ENCODE data around the gene SSTR4. TPM values are rescaled to one million over a fixed set of nuclear protein-coding genes. Genes with fewer than 3 reads are reported as not detected.

SSTR4 gene
- total RNA-seq, 1 experiment from 2014 or later: not detected

DNA sequence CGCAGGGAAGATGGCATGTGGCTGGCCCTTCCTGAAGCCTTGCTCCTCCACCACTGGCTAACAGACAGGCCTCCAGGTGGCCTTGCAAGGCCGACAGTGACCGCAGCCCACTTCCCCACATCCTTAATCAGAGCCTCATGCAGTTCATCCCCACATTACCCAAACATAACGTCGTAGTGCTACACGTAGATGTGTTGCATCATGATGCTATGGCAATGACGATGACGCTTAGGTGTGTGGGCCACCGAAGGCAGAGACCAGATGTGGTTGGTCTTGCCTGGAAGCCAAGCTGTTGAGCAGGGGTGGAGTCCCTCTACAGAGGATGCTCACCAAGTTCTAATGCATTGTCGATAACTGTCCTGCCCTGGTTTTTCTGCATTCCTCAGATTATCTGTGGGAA lies 45.4 kb downstream of the SSTR4 start:
- peaks cover 6% of the 10 kb centered on the region; the same call in 1 of the 2 replicates for H3F3A ChIP-seq (ENCODE audit: insufficient read depth, low read depth)
- no peaks in the 10 kb centered on the region for H3K79me2 ChIP-seq (ENCODE audit: low read depth)
- no peak overlapping the region for H2AFZ ChIP-seq
- intact Hi-C loops (cut with micrococcal nuclease; ENCODE audit: unreplicated experiment): no loop called here
- H4K20me1 ChIP-seq (ENCODE audit: insufficient read depth): no peaks in the 10 kb centered on the region
- H3K4me2 ChIP-seq: no peak overlapping the region
- H3K4me1 ChIP-seq (replicated peaks; ENCODE audit: insufficient read depth): no peaks in the 10 kb centered on the region
- H3K36me3 ChIP-seq (ENCODE audit: low read depth): no peaks in the 10 kb centered on the region
- DNase-seq: no peak
- no peaks in the 10 kb centered on the region for H3K9me3 ChIP-seq (ENCODE audit: insufficient read depth, low read depth)
- ChIA-PET POLR2A (ENCODE audit: unreplicated experiment) (no interaction called here), CTCF (no interaction called here)
- no TSS peak for BruUV-seq (replicated peaks)
- H3K27me3 ChIP-seq (ENCODE audit: insufficient read depth, low read depth): no peaks in the 10 kb centered on the region
- TF ChIP-seq, protein P1, sequence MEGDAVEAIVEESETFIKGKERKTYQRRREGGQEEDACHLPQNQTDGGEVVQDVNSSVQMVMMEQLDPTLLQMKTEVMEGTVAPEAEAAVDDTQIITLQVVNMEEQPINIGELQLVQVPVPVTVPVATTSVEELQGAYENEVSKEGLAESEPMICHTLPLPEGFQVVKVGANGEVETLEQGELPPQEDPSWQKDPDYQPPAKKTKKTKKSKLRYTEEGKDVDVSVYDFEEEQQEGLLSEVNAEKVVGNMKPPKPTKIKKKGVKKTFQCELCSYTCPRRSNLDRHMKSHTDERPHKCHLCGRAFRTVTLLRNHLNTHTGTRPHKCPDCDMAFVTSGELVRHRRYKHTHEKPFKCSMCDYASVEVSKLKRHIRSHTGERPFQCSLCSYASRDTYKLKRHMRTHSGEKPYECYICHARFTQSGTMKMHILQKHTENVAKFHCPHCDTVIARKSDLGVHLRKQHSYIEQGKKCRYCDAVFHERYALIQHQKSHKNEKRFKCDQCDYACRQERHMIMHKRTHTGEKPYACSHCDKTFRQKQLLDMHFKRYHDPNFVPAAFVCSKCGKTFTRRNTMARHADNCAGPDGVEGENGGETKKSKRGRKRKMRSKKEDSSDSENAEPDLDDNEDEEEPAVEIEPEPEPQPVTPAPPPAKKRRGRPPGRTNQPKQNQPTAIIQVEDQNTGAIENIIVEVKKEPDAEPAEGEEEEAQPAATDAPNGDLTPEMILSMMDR (conservative IDR thresholded peaks at IDR 0.05): no peak
- no peak for TF ChIP-seq EZH2 (IDR thresholded peaks at IDR 0.05; ENCODE audit: low read depth)
- no peak overlapping the region for H3K4me3 ChIP-seq
- no peak overlapping the region for H3K27ac ChIP-seq
- no peaks in the 10 kb centered on the region for H3K9me2 ChIP-seq (ENCODE audit: insufficient read depth)

DNA sequence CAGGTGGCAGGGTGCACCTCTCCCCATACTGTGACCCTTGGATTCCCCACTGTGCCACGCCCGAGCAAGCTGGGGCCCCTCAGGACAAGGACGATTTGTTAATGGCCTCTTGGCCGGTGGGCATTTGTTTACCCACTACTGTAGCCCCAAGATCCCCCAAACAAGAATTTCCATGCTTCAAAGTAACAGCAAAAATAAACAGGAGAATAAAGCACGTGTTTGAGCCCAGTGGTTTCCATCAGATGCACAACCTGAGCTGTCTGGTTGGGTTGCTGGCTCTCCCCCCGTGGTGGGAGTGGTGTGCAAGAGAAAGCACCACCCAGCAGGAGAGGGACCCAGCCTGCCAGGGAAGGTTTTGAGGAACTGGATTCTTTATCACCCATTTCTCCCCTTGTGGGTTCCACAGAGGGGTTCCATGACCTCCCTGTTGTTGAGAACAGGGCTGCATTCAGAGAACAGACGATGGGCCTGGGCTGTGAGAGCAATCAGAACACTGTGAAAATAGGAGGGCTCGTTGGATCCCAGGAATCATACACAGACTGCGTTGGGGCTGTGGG lies 46.2 kb downstream of the SSTR4 start:
- Histone ChIP-seq H3K27me3 (ENCODE audit: insufficient read depth, low read depth) (no peaks in the 10 kb centered on the region), H3K4me2 (no peak overlapping the region), H4K20me1 (ENCODE audit: insufficient read depth) (no peaks in the 10 kb centered on the region), H3K36me3 (ENCODE audit: low read depth) (no peaks in the 10 kb centered on the region), H3K9me3 (ENCODE audit: insufficient read depth, low read depth) (no peaks in the 10 kb centered on the region), H3K4me1 (replicated peaks; ENCODE audit: insufficient read depth) (no peaks in the 10 kb centered on the region), H3K79me2 (ENCODE audit: low read depth) (no peaks in the 10 kb centered on the region), H3K9me2 (ENCODE audit: insufficient read depth) (no peaks in the 10 kb centered on the region), H3K27ac (no peak overlapping the region), H3K4me3 (no peak overlapping the region), H3F3A (ENCODE audit: insufficient read depth, low read depth) (peaks cover 6% of the 10 kb centered on the region; the same call in 1 of the 2 replicates), H2AFZ (no peak overlapping the region)
- intact Hi-C loops (cut with micrococcal nuclease; ENCODE audit: unreplicated experiment): no loop called here
- no TSS peak for BruUV-seq (replicated peaks)
- ChIA-PET POLR2A (ENCODE audit: unreplicated experiment) (no interaction called here), CTCF (no interaction called here)
- DNase-seq: no peak
- TF ChIP-seq, protein P1 (conservative IDR thresholded peaks at IDR 0.05): no peak
- TF ChIP-seq EZH2 (IDR thresholded peaks at IDR 0.05; ENCODE audit: low read depth): no peak

DNA sequence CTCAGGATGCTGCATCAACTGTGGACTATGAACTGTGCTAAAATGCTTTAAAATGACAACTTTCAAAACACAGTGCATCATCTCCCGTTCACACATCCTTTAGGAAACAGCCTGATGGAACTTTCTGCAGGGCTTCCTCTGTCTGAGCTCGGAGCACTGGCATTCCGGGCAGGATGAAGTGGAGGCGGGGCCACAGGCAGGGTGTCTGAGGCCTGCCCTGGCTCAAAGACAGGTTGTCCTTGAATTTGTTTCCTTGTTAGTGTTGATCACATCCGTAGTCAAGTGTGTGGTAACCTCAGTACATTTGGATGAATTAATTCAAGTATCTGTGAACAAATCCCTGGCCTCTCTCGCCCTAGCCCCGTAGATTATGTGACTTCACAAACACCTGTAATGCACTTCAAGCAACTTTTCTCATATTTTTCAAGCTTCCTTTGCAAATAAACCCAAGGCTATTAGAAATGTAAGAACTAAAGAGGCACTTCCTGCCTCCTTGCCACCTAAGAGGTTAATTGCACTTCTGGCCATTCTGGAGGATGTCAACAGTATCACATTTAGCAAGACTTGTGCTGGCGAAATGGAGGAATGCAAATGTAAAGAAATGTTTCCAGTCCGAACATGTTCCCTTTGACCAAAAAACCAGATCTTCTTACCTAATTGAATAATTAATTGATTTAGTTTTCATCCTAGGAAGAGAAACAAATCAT lies 47.9 kb downstream of the SSTR4 start:
- no peaks in the 10 kb centered on the region for H3K9me3 ChIP-seq (ENCODE audit: insufficient read depth, low read depth)
- ChIA-PET POLR2A (ENCODE audit: unreplicated experiment) (no interaction called here), CTCF (no interaction called here)
- no TSS peak for BruUV-seq (replicated peaks)
- intact Hi-C loops (cut with micrococcal nuclease; ENCODE audit: unreplicated experiment): no loop called here
- H3K4me2 ChIP-seq: no peak overlapping the region
- H3K9me2 ChIP-seq (ENCODE audit: insufficient read depth): no peaks in the 10 kb centered on the region
- H3K36me3 ChIP-seq (ENCODE audit: low read depth): no peaks in the 10 kb centered on the region
- no peak overlapping the region for H3K4me3 ChIP-seq
- H3K79me2 ChIP-seq (ENCODE audit: low read depth): no peaks in the 10 kb centered on the region
- peaks cover 6% of the 10 kb centered on the region; the same call in 1 of the 2 replicates for H3F3A ChIP-seq (ENCODE audit: insufficient read depth, low read depth)
- no peak overlapping the region for H3K27ac ChIP-seq
- H3K4me1 ChIP-seq (replicated peaks; ENCODE audit: insufficient read depth): no peaks in the 10 kb centered on the region
- H4K20me1 ChIP-seq (ENCODE audit: insufficient read depth): no peaks in the 10 kb centered on the region
- TF ChIP-seq, protein P1 (conservative IDR thresholded peaks at IDR 0.05): no peak
- TF ChIP-seq EZH2 (IDR thresholded peaks at IDR 0.05; ENCODE audit: low read depth): no peak
- DNase-seq: no peak
- H3K27me3 ChIP-seq (ENCODE audit: insufficient read depth, low read depth): no peaks in the 10 kb centered on the region
- no peak overlapping the region for H2AFZ ChIP-seq

Data from PC-9 (cell line).